SJCRH30 (cell line): Measurements from ENCODE around the gene POTEI. TPM values are rescaled to one million over a fixed set of nuclear protein-coding genes. Genes with fewer than 3 reads are reported as not detected.

Experiments used
- total RNA-seq: library from RNA; depleted of rRNA; stranded (reverse); fragments of >200 nt; shearing (Covaris generic); gene quantifications from 2 replicates; pipeline ENCODE4 v1.2.3, GENCODE V29; 2014; rRNA removed

POTEI gene
- total RNA-seq, 1 experiment from 2014 or later = 0.47 TPM

Other genes starting within 250 kb of the POTEI start
- gene IMP4, start 166.4 kb downstream of the POTEI start, total RNA-seq = 74.0 and 77.6 TPM in 2 replicates
- gene PTPN18, start 153.3 kb downstream of the POTEI start, total RNA-seq = 15.4 and 18.6 TPM in 2 replicates
- gene CFC1B, start 11.9 kb upstream of the POTEI start, total RNA-seq = not detected in 2 replicates
- not detected in 2 replicates for gene CFC1, start 90.2 kb upstream of the POTEI start, total RNA-seq
- 0.06 TPM in 1 of 2 replicates, not detected in the other for gene POTEJ, start 102.1 kb upstream of the POTEI start, total RNA-seq
- gene GPR148, start 219.7 kb upstream of the POTEI start, total RNA-seq = not detected in 2 replicates
- gene AMER3, start 246.2 kb upstream of the POTEI start, total RNA-seq = not detected in 2 replicates